Islet of Langerhans (tissue), 1 donor: ENCODE results near the gene CPB1.
"Not testable (repeated sequence)": the region's sequence is repeated elsewhere in the genome, so short reads cannot be mapped to it uniquely, and the experiment has no call there.

Experiments used
- FAIRE-seq: peaks from one replicate; lab custom pipeline; 2011; peaks lifted over from hg19 to GRCh38; lab: Jason Lieb, UNC

CPB1 gene

DNA sequence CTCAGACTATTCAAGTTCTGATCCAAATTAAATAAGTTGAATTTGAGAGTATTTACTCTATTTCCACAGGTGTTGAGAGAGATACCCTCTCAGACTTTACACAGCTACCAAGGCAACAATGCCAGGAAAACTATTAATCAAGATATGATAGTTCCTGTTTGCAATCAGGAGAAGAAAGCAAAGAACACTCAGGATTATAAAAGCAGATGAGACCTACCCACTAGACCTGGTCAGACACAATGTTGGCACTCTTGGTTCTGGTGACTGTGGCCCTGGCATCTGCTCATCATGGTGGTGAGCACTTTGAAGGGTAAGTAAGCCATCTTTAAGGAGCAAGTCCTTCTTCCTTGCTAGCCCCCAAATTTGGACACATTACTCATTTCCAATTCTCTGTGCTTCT, at the start of gene CPB1:
CPB1 (plus strand) TSS at position 227 of the 400 bp plus-strand sequence; CDS start at position 240, 13 bp downstream.
- FAIRE-seq: no peak

DNA sequence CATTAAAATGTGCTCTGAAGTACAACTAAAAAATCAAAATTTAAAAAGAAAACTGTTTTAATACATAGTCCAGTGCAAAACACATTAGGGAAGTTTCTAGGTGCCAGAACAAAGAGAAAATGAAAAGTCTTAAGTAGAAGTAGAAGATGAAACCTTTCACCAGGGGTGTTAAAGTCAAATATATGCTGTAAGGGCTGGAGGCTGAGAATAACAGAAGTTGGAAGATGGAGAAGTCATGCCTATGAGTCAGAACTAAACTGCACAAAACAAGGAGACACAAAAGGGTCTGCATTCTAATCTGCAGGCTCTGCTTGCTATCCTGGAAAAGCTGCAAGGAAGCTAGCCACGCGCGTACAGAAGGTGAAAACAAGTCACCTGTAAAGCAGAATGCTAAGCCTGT, 48.7 kb upstream of the CPB1 start:
- no peak for FAIRE-seq

DNA sequence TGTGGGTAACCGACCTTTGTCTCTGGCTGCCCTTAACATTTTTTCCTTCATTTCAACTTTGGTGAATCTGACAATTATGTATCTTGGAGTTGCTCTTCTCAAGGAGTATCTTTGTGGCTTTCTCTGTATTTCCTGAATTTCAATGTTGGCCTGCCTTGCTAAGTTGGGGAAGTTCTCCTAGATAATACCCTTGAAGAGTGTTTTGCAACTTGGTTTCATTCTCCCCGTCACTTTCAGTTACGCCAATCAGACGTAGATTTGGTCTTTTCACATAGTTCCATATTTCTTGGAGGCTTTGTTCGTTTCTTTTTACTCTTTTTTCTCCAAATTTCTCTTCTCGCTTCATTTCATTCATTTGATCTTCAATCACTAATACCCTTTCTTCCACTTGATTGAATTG, 42.6 kb upstream of the CPB1 start:
- FAIRE-seq: not testable (repeated sequence)

DNA sequence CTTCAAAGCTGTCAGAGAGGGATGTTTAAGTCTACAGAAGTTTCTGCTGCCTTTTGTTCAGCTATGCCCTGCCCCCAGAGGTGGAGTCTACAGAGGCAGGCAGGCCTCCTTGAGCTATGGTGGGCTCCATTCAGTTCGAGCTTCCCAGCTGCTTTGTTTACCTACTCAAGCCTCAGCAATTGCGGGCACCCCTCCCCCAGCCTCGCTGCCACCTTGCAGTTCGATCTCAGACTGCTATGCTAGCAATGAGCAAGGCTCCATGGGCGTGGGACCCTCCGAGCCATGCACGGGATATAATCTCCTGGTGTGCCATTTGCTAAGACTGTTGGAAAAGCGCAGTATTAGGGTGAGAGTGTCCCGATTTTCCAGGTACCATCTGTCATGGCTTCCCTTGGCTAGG, 41.5 kb upstream of the CPB1 start:
- FAIRE-seq: not testable (repeated sequence)

DNA sequence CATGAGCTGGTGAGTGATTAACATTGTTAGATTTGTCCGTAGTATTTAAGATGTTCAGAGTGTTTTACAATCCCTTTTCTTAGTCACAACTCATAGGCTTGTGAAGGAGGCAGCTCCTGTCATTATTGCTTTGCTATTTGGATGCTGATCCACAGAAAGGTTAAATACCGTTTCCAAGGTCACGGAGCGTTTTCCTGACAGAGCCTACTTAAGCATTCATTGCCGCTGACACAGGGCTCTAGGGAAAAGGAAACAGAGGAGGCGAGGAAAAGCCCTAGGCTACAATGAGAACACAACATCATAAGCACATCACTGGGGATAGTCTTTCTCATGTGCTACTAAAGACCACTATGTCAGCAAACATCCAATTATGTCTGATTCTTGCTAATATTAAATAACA, 38.5 kb upstream of the CPB1 start:
- FAIRE-seq: no peak

DNA sequence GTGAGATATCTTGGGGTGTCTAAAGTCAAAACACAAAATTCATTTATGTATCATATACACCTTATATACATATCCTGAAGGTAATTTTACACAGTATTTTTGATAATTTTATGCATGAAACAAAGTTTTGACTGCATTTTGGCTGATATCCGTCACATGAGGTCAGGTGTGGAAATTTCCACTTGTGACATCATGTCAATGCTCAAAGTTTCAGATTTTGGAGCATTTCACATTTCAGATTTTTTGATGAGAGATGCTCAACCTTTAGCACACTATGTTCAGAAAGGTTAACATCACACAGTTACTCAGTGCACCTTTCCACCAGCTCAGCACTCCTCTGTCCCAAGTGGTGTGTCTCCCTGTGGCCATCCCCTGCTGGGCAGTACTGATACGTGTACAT, 37.7 kb upstream of the CPB1 start:
- no peak for FAIRE-seq

DNA sequence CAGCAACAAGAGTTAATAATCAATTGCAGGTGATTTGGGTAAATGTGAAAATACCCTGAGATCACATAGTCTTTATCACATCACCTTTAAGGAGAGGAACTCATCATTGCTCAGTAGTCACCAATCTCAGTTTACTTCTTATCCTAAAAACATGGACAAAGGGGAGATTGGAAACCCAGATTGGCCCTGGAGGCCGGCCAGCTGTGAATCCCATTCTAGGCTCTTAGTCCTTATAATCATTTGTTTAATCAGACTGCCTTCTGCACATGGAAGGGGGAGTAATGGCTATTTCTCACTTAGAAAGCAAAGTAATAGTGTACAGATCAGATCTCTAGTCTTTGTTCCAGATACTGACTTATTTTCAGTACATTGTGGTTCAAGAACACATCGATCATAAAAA, 37.2 kb upstream of the CPB1 start:
- FAIRE-seq: no peak

DNA sequence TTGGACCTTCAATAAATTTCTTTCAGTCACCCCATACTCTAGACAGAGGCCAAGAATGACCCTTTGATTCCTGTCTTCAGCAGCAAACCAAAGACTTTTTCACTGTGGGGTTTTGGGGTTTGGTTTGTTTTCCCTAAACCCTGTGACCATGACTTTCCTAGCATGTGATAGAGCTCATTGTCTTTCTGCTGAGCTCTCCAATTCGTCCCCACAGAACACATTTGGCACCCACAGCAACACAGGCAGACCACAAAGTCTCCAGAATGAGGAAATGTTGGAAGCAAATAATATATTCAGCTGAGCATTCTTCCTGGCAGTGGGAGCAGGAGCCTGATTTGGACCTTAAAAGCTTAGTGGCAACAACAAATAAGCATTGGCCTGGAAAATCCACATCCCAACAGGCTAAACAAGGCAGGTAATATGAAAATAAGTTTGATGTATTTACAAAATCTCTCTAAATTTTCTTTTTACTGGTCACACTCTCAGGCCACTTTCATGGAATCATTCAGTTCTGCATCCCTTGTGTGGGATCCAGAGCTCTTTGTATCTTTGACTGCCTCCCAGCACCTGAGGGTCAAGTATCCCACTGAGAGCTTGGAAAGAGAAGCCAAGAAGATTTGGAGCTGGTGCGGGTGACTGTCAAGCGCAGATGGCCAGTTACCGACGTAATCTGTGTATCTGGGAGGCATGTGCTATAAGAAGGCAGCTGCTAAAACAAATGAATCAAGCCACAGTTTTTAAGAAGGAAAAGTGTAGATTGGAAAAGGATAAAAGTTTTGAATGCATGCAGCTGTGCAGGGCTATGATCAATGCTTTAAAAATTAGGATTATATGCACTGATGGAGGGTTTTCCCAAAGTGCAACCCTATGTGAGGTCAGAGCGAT, 36.5 kb upstream of the CPB1 start:
- no peak for FAIRE-seq

DNA sequence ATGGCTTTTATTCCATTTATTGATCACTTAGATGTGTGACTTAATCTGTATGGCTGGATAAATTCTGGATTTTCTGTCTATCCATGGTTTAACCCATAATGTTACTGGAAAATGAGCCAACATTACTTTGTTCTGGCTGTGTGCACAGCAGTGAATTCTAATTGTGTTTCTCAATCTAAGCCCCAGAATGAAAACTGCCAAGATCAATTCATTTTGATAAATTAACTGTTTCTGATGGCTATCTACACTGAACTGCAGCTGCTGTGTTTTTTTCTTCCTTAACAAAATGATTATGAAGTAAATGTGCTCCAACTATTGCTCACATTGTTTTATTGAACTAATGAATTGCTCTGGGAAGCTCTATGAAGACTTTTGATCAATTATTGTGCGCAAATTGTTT, 35.7 kb upstream of the CPB1 start:
- FAIRE-seq: no peak

DNA sequence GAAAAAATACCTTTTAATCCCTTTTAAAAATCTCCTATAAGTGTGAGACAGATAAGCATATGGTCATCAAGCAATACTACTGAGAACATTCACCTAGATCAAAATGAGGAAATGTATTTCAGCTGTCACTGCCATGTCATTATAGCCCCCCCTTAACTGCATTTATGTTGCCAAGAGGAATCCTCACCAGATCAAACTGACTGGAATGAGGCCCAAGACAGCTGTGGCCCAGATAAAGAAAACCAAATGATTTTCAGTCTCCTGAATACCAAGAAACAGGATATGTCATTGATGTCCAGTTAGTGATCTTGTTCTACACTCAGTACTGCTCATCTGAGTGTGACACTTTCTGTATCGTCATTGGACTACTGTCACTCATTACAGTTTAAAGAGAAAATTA, 35.1 kb upstream of the CPB1 start:
- FAIRE-seq: no peak

DNA sequence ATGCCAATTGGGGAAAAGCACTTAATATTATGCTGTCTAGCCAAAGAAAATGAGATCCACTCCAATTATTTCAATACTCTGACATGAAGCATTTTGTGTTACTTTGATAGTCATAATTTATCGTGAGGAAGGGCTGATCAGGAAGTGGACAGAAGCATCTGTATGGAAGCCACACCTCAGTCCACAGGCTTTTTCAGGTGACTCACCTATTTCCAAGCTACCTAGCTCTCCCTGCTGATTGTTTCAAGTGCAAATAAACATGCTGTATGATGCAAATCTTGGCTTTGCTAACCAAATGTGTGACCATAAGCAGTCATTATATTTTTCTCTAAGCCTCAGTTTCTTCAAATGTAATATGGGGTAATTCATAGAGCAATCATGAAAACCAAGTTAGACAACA, 30.8 kb upstream of the CPB1 start:
- peak; percentile 33 for FAIRE-seq

DNA sequence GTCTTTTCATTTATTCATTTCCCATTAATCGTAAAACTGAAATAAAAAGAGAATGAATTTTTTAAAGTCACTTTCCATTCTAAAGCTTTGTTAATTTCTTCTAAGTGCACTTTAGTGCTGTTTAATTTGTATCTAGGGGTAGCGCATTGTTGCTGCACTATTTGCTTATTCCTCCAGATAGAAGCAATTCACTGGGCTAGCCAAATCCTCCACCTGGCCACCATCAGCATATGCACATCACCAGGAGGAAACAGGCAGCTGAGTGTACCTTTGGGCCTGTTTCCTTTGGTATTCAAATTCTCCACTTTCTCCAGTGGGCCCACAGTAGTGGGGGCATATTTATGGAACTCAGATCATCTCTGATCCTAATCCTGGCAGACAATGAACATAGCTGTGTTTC, 29.8 kb upstream of the CPB1 start:
- no peak for FAIRE-seq

DNA sequence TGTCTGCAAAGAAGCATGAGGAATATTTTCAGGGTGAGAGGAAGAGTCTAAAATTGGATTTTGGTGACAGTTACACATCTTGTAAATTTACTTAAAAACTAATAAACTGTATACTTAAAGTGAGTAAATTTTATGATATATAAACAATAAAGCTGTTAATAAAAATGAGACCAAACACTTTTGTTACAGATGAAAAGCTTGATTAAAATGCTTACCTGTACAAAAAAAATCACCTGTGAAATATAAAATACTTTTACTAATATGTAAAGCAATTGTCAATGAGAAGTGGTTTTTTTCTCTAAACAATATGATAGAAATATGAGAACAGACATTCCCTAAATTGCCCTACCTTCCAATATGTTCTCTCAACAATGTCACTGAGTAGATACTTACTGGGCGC, 27.2 kb upstream of the CPB1 start:
- FAIRE-seq: no peak

DNA sequence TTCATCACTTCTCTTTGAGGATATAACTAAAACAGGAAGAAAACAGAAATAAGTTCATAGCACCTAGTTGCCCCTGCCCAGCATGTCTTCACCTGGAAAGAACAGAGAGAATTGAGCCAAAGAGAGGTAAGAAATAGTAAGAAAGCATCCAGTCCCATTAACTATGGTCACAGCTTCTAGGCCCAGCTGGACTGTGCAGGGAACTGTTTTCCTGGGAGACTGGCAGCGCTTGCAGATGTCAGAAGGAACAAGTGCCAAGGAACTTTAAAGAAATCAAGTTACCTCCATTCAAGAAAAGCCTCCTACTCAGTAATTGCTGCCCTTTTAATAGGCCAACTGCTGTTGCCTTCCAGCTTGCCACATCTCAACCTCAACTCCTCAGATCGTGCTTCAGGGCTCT, 17.8 kb upstream of the CPB1 start:
- FAIRE-seq: no peak

DNA sequence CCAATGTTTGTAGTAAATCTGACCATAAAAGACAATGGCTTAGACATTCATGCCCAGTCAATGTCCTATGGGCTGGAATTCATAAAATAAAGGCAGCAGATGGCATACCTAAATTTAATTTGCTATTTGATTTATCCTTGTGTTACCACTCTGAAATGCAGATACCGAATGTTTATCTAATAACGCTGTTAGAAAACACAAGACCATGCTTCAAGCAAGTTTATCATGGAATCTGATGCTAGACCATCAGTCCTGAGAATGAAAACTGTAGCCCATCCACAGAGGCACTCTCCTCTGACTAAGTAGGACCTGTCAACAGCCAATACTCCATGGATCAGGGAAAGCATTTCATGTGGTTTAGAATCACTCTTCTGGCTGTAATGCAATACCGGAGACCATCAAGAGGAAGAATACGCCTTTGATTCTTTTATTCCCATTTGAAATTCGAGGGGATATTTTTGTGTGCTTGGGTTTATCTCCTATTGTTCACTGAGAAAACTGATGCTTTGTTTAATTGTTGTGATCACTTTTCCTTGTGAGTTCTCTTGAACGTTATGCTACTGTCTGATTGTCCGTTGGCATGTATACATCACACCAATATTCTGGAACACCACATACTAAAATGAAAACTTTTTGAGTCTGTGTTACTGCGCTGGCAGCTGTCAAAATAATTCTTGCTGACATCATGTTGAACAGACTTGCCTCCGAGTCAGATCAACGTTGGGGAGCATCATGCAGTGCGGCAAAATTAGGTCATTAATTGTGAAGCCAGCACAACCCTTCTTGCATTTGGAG, 12.1 kb upstream of the CPB1 start:
- no peak for FAIRE-seq

DNA sequence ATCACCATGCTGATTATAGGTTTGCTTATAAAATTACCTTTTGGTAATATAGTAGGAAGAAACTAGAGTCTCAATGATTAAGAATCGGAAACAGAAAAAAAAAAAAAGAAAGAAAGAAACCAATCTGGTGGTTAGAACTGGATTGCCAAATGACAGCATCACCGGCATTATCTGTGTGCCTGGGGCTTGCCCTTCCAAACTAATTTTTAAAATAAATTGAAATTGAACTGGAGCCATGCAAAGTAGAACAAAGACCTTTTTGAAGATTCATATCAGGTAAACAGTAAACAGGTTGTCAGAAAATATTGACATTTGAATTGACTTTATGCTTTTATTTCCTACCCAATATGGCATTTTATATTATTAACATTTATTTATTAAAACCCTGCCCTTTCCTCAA, 11.2 kb upstream of the CPB1 start:
- FAIRE-seq: no peak

DNA sequence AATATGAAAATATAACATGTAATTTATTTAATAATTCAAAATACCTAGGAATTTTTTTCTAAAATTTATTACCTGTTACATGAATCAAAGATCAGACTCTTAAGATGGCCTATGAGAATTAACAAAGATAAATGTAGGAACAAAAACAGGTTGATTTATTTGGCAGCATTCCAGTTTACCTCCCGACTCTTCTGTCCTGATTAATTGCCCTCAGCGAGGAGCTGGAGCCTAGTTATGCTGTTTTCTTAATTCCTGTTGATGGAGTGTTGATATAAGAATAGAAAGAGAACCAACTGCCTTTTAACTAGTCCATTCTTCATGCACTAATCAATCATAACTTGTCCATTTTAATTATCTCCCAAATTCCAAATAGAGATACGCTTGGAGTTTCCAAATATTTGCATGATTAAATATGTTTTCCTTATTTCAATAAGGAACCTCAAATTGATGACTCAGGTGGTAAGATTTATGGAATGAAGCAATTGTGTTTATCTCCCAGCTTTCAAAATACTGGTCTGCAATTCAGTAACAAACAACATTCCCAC, 10.6 kb upstream of the CPB1 start:
- peak; percentile 61 for FAIRE-seq

DNA sequence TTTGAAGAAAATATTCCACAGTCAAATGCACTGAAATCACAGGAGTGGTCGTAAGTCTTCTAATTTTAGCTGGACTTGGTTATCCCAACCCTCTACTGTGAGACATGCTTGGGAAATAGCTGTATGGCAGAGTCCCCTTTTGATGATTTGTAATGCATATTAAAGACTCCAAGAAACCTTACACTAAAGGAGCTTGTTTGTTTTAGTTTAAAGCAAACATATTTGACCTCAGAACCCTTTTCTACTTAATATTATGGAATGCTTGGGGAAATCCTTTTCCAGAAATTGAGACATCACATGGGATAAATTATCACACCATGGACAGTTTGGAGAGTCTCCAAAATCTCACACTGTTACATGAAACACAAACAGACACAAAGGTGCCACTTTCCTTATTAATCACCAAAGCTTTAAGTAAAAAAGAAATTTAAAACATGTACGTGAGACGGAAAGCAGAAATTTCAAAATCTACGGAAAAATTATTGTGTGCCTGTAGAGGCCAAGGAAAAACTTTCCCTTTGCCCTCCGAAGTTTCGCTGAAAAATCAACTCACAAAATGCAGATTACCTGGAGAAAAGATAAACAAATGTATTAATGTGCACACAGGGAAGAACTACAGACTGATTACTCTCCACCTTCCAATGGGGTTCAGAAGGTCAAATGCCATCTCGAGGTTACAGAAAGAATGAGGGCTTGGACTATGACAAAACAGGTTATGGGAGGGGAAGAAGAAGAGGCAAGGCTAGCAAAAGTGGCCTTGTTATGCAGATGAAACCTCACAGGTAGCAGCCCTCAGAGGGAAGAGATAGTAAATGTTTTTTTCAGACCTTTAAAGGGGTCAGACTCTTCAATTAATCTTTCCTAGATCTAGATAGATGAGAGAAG, 7.0 kb upstream of the CPB1 start:
- FAIRE-seq: no peak

DNA sequence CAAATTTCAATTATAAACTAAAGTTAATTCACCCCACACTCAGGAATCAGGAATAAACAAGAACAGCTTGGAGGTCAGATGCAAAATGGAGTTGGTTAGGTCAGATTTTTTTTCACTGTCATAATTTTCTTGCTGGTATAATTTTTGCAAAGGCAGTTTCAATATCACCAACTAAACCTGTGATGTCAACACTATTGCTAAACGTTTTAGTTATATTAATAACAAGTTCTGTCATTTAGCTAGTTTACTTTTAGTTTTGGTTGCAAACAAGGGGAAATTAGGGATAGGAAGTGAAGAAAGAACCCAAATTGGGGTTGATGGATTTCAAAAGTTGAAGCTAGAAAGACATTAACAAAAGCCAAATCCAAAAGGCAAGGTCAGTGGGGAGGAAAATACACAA, 4.6 kb upstream of the CPB1 start:
- no peak for FAIRE-seq

DNA sequence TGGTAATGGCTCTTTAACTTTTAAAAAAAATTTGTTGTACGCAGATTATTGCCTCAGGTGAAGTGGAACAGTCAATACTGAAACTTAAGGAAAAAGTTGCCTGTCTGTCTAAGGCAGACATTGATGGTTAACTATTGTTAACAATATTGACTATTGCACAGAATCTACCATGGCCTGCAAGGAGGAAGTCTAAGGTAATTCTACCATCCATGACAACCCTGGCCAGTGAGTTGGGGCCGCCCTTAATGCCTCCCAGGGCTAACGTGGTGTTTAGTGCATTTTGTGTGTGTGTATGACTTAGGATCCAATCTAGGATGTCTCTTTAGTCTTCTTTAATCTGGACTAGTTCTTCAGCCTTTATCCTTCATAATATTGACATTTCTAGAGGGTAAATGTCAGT, 2.1 kb upstream of the CPB1 start:
- no peak for FAIRE-seq

DNA sequence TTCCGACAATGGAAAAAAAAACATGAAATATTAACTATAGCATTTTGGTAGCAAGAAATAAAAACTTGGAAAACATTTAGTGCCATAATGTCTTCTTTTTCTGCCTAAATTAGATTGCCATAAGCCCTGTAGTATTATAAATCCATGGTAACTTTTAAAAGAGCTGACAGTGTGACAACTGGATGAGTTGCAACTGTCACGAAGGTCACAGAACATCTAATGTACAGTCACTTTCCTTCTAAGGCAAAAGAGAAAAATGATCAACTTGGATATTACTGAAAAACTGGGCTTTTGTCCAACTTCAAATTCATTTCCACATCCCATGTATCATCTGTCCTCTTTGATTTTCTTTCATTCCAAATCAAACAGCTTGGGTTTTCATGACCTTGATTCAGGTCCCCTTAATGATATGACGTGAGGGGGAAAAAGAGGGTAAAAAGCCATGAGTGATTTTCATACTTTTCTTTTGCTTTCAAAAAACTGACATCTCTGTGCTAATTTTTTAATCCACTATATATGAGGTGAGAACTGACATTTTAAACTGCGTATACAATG, 602 bp downstream of the CPB1 start:
- no peak for FAIRE-seq

DNA sequence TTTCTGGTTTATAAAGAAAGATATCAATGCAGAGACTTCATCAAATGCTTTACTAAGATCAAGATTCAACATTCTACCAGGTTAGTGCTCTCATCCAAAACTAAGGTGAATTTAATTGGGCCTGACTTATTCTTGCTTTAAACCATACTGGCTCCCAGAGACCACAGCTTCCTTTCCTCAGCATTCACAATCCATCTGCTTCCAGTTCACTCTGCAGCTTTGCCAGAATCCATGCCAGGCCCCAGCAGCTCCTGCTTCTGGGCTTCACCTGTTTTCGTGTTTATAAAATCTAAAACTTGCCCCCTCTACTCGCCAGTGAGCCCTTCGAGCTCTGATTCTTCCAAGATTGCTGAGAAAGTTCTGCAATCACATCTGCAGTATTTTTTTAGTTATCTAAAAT, 2.3 kb downstream of the CPB1 start:
- no peak for FAIRE-seq
